ENCODE measurements around the gene ZNF280A.

The ZNF280A gene

GRCh38 chr22:22467112-22467511 lies 53.0 kb downstream of the ZNF280A start:
- DNase-seq (ENCODE audit: low read depth), result no peak

- DNase-seq (ENCODE audit: low read depth), result no peak
These were observed 54.3 kb downstream of the ZNF280A start for GRCh38 chr22:22465782-22466181.

GRCh38 chr22:22465094-22465602 lies 54.9 kb downstream of the ZNF280A start:
- DNase-seq (ENCODE audit: low read depth), result no peak

- no peak for DNase-seq (ENCODE audit: low read depth)
These were observed 55.5 kb downstream of the ZNF280A start for GRCh38 chr22:22464541-22465054.

DNA sequence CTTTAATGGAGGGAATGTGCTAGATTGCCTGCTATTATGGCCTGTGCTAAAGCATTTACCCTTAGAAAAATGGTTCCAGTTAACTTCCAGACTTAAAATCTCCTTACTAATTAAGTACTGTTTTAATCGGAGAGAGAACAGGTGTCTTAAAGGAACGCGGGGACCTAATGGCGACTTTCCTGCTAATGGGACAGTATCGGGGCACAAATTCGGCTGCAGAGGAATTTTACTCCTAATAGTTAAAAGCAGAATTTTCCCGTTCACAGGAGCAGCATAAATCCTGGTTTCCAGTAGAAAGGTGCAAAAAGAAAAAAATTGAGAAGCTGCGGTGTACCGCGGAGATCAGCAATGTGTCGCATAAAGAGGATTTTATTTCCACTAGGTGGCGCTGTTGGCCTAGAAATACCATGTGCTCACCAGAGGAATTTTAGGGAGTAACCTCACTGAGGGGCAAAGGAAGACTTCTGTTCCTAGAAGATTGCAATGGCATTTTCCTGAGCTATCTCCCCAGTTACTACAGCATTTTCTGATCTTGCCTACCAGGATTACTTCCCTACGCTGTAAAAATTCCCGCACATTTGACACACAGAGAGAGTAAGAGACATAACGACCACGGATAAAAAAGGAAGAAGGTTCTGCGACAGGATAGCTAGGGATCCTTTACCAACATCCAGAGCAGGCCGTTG lies 56.1 kb downstream of the ZNF280A start:
- DNase-seq (ENCODE audit: low read depth), result peak; percentile 11
